OCI-LY1 (cell line): ENCODE data around the gene SPATA20.

Experiments
- H2AFZ ChIP-seq: fragments of 200-600 bp; sonication (generic), shearing (Covaris generic); 2 replicates; pipeline ENCODE4 v1.6.0; 2014; ENCODE audit warnings: antibody characterized with exemption, mild to moderate bottlenecking, low read length
- H3F3A ChIP-seq: fragments of 200-600 bp; sonication (generic), shearing (Covaris generic); 2 replicates; pipeline ENCODE4 v1.6.0; 2014; ENCODE audit warnings: mild to moderate bottlenecking, antibody characterized with exemption, low read length, moderate library complexity; ENCODE audit not compliant: insufficient read depth
- H3K27ac ChIP-seq: fragments of 200-600 bp; sonication (generic); 2 replicates; pipeline ENCODE4 v1.5.1; 2014; ENCODE audit warnings: low read length, mixed run types, mild to moderate bottlenecking, low read depth; ENCODE audit not compliant: poor library complexity, severe bottlenecking
- H3K27me3 ChIP-seq: fragments of 200-600 bp; sonication (generic); 2 replicates; pipeline ENCODE4 v1.6.0; 2014; ENCODE audit warnings: antibody characterized with exemption, mild to moderate bottlenecking, low read length, moderate library complexity; ENCODE audit not compliant: insufficient read depth
- H3K36me3 ChIP-seq: fragments of 200-600 bp; sonication (generic); 2 replicates; pipeline ENCODE4 v1.6.1; 2014; ENCODE audit warnings: mild to moderate bottlenecking, antibody characterized with exemption, low read length, moderate library complexity, mixed read lengths; ENCODE audit not compliant: insufficient read depth
- H3K4me1 ChIP-seq: fragments of 200-600 bp; sonication (generic); 2 replicates; pipeline ENCODE4 v1.5.1; 2014; ENCODE audit warnings: mild to moderate bottlenecking, low read length, moderate library complexity; ENCODE audit not compliant: insufficient read depth, severe bottlenecking
- H3K4me2 ChIP-seq: fragments of 200-600 bp; sonication (generic), shearing (Covaris generic); 2 replicates; pipeline ENCODE4 v1.6.1; 2014; ENCODE audit warnings: low read length
- H3K4me3 ChIP-seq: fragments of 200-600 bp; sonication (generic); 2 replicates; pipeline ENCODE4 v1.5.1; 2014; ENCODE audit warnings: low read length, low read depth, mild to moderate bottlenecking, mixed read lengths; ENCODE audit not compliant: poor library complexity, severe bottlenecking
- H3K79me2 ChIP-seq: fragments of 200-600 bp; shearing (Covaris generic); 2 replicates; pipeline ENCODE4 v1.6.1; 2016; ENCODE audit warnings: mixed run types, low read length, mixed read lengths; ENCODE audit not compliant: insufficient read depth
- H3K9ac ChIP-seq: fragments of 200-600 bp; sonication (generic), shearing (Covaris generic); 2 replicates; pipeline ENCODE4 v1.6.1; 2014; ENCODE audit warnings: mild to moderate bottlenecking, low read length, mixed read lengths
- H3K9me2 ChIP-seq: fragments of 200-600 bp; sonication (generic), shearing (Covaris generic); 2 replicates; pipeline ENCODE4 v1.6.1; 2014; ENCODE audit warnings: low read depth, mild to moderate bottlenecking, low read length, mixed read lengths
- H3K9me3 ChIP-seq: fragments of 200-600 bp; shearing (Covaris generic); 2 replicates; pipeline ENCODE4 v1.6.1; 2014; ENCODE audit warnings: low read length, mixed read lengths
- H4K20me1 ChIP-seq: fragments of 200-600 bp; sonication (generic), shearing (Covaris generic); 2 replicates; pipeline ENCODE4 v1.6.0; 2016; ENCODE audit warnings: mild to moderate bottlenecking, low read length; ENCODE audit not compliant: insufficient read depth
- CTCF ChIP-seq: fragments of 200-600 bp; sonication (generic), shearing (Covaris generic); IDR thresholded peaks from 2 replicates; pipeline ENCODE4 v1.5.1; 2017; ENCODE audit warnings: mild to moderate bottlenecking, antibody characterized with exemption, low read length, moderate library complexity, mixed read lengths
- EZH2 ChIP-seq: fragments of 200-600 bp; sonication (generic), shearing (Covaris generic); IDR thresholded peaks from 2 replicates; pipeline ENCODE4 v1.8.0; 2017; ENCODE audit warnings: borderline replicate concordance, mixed run types, mild to moderate bottlenecking, antibody characterized with exemption, low read length, moderate library complexity, mixed read lengths

The SPATA20 gene

GRCh38 chr17:50547035-50547735, at the start of gene SPATA20:
Gene SPATA20 (plus strand): TSS chr17:50547174. CDS start chr17:50547209, 35 bp downstream.
- peak within 1 kb of the TSS; percentile 77 for H3K4me2 ChIP-seq
- TF ChIP-seq CTCF, result peak; percentile 92
- no peak for TF ChIP-seq EZH2
- no peaks in the 10 kb centered on the region for H3F3A ChIP-seq
- H3K27me3 ChIP-seq, result no peaks in the 10 kb centered on the region; the same call in 1 of the 2 replicates
- H3K79me2 ChIP-seq, result no peaks in the 10 kb centered on the region
- H2AFZ ChIP-seq, result no peak within 1 kb of the TSS
- no peaks in the 10 kb centered on the region for H4K20me1 ChIP-seq
- H3K27ac ChIP-seq, result no peak within 1 kb of the TSS
- no peaks in the 10 kb centered on the region for H3K9me2 ChIP-seq
- H3K36me3 ChIP-seq, result no peaks in the 10 kb centered on the region
- H3K4me3 ChIP-seq, result peak within 1 kb of the TSS; percentile 58
- H3K4me1 ChIP-seq, result peaks cover 11% of the 10 kb centered on the region
- no peaks in the 10 kb centered on the region for H3K9me3 ChIP-seq
- peak within 1 kb of the TSS; percentile 62 for H3K9ac ChIP-seq

- Histone ChIP-seq H3K9me2 (no peaks in the 10 kb centered on the region), H3K9me3 (no peaks in the 10 kb centered on the region), H4K20me1 (no peaks in the 10 kb centered on the region), H3K9ac (no peak overlapping the region), H3F3A (no peaks in the 10 kb centered on the region), H3K27ac (no peak overlapping the region), H3K27me3 (no peaks in the 10 kb centered on the region), H2AFZ (no peak overlapping the region), H3K4me2 (no peak overlapping the region), H3K36me3 (no peaks in the 10 kb centered on the region), H3K4me1 (no peaks in the 10 kb centered on the region), H3K4me3 (no peak overlapping the region), H3K79me2 (no peaks in the 10 kb centered on the region)
- no peak for TF ChIP-seq EZH2
- TF ChIP-seq CTCF, result no peak
Observed at GRCh38 chr17:50498021-50498874, 48.7 kb upstream of the SPATA20 start.

GRCh38 chr17:50499270-50499669, 47.7 kb upstream of the SPATA20 start:
- Histone ChIP-seq H3K27ac (no peak overlapping the region), H3K9me2 (no peaks in the 10 kb centered on the region), H3K9me3 (no peaks in the 10 kb centered on the region), H3K36me3 (no peaks in the 10 kb centered on the region), H3K79me2 (no peaks in the 10 kb centered on the region), H4K20me1 (no peaks in the 10 kb centered on the region), H3K9ac (no peak overlapping the region), H3K4me3 (no peak overlapping the region), H2AFZ (no peak overlapping the region), H3K4me2 (no peak overlapping the region), H3F3A (no peaks in the 10 kb centered on the region), H3K4me1 (no peaks in the 10 kb centered on the region), H3K27me3 (no peaks in the 10 kb centered on the region)
- no peak for TF ChIP-seq CTCF
- no peak for TF ChIP-seq EZH2
